ENCODE measurements around the gene HSD17B14.
"Not testable (repeated sequence)": the region's sequence is repeated elsewhere in the genome, so short reads cannot be mapped to it uniquely, and the experiment has no call there.

HSD17B14 gene

GRCh38 chr19:48798937-48799336 lies 37.4 kb downstream of the HSD17B14 start:
- no peak for DNase-seq (ENCODE audit: low read depth in 2 of 2)

DNA sequence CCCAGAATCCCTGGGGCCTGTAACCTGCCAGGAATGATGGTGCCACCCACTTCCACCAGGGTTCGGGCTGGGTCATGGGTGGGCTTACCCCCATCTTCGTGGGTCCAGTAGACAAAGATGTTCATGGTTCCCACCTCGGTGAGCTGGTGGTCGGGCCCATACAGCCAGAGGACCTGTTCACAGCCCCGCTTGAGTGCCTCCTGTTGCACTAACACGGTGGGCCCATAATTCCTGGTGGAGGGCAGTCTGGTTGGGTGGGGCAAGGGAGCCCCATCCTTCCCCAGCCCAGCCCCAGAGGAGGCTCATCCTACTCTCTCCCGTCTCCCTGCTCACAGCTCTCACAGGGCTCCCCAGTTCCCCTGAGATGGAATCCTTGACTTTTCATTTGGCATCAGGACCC lies 39.2 kb downstream of the HSD17B14 start:
- no peak for DNase-seq (ENCODE audit: low read depth in 2 of 2)

GRCh38 chr19:48796298-48797083 lies 39.8 kb downstream of the HSD17B14 start:
- DNase-seq (ENCODE audit: low read depth in 2 of 2) = no peak

DNA sequence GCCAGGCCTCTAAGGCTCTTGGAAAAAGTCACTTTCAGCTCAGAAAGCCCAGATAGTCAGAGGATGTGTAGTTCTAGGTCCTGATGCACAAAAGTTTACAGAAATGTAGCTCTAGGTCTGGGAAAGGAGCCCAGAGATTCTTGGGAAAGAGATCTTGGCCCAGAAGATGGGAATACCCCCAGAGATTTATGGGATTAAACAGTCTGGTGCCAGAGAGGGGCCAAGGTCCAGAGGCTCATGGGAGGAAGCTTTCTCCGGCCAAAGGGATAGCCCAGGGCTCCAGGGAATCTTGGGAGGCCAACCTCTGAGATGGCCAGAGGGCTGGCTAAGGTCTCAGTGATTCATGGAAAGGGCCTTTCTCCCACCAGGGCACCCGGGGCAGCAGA lies 40.6 kb downstream of the HSD17B14 start:
- DNase-seq (ENCODE audit: low read depth in 2 of 2) = no peak

DNA sequence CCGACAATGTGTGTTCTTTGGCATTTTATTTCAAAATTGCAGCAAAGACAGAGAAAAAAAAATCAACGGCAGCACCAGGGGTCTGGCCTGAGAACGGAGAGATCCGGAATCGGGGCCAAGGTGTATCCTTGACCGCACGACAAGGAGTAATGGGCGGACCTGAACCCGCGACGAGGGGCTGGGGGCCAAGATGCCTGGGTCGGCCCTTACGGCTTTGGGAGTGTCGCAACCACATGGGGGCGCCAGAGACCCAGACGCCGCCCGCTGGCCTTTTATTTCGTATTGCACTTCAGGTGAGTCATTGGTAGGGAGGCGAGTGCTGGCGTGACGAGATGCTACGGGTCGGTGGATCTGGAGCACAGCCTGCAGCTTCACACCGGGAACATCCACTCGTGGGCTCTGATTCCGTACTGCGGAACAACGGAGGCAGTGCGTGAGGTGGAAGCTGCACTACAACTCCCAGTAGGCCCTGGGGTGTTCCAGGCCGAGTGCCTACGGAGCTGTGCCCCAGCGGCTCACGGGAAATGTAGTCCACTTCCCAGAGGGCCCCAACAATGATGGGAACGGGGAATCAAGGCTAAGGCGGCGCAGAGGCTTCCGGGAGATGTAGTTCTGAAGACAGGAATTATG lies 41.1 kb downstream of the HSD17B14 start:
- DNase-seq (ENCODE audit: low read depth in 2 of 2) = peak; percentile 68 to 73

- no peak for DNase-seq (ENCODE audit: low read depth in 2 of 2)
Observed at GRCh38 chr19:48794291-48794690, 42.0 kb downstream of the HSD17B14 start.

DNA sequence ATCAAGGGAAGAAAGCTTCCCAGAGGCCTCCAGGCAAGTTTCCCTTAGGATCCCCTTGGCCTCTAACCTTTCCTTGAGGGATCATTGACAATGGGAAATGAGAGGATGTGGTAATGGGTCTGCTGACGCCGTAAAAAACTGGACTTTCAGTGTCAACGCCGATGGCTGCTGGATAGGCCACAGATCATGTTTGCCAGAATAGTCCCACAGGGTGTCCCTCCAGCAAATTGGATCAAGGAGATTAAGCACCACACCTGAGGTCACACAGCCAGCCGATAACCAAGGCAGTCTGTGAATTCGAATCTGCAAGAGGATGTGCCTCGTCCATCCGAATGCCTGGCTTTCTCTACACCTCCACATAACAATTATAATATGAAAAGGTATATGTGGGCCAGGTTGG lies 43.0 kb downstream of the HSD17B14 start:
- DNase-seq (ENCODE audit: low read depth in 2 of 2) = no peak

DNA sequence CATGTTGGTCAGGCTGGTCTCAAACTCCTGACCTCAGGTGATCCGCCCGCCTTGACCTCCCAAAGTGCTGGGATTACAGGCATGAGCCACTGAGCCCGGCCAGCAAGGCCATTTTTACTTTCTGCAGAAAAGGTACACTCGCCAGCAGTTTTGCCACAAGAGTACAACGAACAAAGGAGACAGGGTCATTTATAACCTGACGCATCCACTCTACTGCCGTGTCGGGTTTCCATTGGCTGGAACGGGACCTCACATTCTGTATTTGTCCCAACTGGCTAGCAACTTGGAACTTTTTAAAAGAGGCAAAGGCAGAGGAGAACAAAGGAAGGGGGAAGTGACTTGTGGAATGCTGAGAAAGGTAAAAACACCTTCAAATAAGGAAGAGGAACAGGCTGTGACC lies 49.0 kb downstream of the HSD17B14 start:
- DNase-seq (ENCODE audit: low read depth in 2 of 2) = not testable (repeated sequence)

GRCh38 chr19:48786422-48786821 lies 49.9 kb downstream of the HSD17B14 start:
- DNase-seq (ENCODE audit: low read depth in 2 of 2) = not testable (repeated sequence)

DNA sequence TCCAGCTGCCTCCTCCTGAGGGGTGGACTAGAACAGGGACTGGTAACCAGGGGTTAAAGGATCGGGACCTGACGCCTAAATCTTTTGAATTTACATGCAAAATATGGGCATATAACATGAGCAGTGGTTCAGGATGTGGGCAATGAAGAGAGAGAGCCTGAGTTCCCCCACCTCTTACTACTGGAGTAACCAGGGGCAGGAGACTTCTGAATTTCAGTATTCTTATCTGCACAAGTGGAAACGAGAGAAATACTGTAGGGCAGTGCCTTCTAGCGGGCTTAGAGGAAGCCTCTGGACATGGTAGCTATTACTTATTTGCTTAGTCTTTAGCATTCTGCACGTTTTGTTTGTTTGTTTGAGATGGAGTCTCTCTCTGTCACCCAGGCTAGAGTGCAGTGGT lies 51.8 kb downstream of the HSD17B14 start:
- DNase-seq (ENCODE audit: low read depth in 2 of 2) = no peak

DNA sequence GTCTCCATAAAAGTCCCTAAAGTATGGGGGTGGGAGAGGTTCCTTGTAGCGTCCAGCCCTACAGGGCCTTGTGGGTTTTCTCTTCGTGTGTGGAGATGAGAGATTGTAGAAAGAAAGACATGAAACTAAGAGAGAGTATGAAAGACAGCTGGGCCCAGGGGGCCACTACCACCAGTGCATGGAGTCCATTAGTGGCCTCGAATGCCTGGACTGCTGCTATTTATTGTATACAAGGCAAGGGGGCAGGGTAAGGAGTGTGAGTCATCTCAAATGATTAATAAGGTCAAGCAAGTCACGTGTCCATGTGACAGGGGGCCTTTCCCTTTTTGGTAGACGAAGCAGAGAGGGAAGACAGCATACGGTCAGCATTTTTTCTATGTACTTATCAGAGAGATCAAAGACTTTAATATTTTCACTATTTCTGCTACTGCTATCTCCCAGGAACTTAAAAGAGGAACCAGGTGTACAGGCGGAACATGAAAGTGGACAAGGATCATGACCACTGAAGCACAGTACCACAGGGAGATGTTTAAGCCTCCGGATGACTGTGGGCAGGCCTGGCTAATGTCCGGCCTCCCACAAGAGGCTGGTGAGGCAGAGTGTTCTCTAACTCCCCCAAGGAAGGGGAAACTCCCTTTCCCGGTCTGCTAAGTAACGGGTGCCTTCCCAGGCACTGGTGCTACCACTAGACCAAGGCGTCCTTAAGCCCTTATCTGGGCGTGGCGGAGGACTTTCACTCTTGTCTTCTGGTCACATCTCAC lies 55.5 kb downstream of the HSD17B14 start:
- DNase-seq (ENCODE audit: low read depth in 2 of 2) = no peak

DNA sequence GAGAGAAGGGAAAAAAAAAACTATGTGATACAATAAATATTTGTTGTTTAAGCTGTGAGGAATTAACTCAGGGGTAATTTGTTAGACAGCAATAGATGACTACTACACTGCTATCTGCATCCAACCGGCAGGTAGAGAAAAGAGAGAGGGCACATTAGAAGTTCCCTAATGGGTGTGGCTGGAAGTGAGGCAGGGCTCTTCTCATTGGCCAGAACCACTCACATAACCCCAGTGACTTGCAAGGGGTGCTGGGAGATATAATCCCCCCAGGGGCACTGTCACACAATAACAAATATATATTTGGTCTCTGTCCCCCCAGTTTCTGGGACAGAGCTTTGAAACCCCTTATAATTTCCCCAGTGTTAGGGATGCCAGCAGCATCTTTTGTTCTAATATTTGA lies 56.7 kb downstream of the HSD17B14 start:
- DNase-seq (ENCODE audit: low read depth in 2 of 2) = no peak

DNA sequence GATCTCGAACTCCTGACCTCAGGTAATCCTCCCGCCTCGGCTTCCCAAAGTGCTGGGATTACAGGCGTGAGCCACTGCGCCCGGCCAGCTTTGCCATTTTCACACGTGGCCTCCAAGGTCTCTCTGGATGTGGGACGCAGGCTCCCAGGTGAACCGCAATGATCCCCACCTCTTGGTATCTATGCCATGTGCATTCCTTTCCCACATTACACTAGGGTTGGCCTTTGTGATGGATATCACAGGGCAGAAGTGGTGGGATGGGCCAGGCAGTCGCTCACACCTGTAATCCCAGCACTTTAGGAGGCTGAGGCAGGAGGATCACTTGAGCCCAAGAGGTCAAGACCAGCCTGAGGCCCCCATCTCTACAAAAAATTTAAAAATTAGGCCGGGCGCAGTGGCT lies 58.6 kb downstream of the HSD17B14 start:
- no peak for DNase-seq (ENCODE audit: low read depth in 2 of 2)

DNA sequence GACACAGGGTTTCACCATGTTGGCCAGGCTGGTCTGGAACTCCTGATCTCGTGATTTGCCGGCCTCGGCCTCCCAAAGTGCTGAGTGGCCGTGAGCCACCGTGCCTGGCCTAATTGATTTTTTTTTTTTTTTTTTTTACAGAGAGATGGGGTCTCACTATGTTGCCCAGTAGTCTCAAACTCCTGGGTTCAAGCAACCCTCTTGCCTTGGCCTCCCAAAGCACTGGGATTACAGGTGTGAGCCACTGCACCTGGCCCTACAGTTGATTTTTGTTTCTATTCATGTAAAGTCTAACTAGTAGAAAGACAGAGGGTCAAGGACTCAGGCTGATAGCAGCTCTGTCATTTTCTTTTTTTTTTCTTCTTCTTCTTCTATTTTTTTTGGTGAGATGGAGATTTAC lies 59.2 kb downstream of the HSD17B14 start:
- no peak for DNase-seq (ENCODE audit: low read depth in 2 of 2)

GRCh38 chr19:48772503-48772953 lies 63.8 kb downstream of the HSD17B14 start:
- DNase-seq (ENCODE audit: low read depth in 2 of 2) = no peak

DNA sequence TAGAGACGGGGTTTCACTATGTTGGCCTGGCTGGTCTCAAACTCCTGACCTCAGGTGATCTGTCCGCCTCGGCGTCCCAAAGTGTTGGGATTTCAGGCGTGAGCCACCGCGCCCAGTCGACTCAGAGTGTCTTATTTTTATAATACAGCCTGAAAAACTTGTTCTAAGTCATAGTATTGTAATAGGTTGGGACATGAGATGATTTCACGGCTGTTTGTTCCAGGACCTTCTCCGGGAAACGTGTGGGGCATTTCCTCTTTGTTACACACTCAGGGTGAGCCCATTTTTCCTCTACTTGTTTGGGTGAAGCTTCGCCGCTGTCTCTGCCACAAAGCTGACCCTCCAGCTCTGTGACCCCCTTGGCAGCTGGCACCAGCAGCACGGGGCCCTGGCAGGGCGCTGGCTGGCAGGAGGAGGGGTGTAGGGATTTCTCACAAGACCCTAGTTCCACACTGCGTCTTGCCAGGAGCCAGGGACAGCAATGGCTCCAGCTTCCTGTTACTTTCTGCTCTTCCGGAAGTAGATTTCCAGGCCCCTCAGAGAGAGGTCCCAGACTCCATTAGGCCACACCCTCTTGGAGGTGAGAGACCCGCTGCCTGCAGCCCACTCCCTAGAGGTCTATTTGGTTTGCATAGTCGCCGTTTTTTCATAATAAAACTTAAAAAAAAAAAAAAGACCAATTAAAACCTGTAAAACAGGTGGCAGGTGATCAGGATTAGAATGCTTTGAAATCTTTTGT lies 65.4 kb downstream of the HSD17B14 start:
- no peak for DNase-seq (ENCODE audit: low read depth in 2 of 2)

- DNase-seq (ENCODE audit: low read depth in 2 of 2) = no peak
Observed at GRCh38 chr19:48770266-48770665, 66.0 kb downstream of the HSD17B14 start.

- no peak for DNase-seq (ENCODE audit: low read depth in 2 of 2)
Observed at GRCh38 chr19:48768994-48769713, 67.1 kb downstream of the HSD17B14 start.

- not testable (repeated sequence) for DNase-seq (ENCODE audit: low read depth in 2 of 2)
Observed at GRCh38 chr19:48768171-48768753, 68.0 kb downstream of the HSD17B14 start.

- not testable (repeated sequence) for DNase-seq (ENCODE audit: low read depth in 2 of 2)
Observed at GRCh38 chr19:48765816-48766215, 70.5 kb downstream of the HSD17B14 start.

Data from stimulated activated CD8-positive, alpha-beta memory T cell treated with anti-CD3 and anti-CD28 coated beads, Interleukin-7, amount 100 ng/mL, for 4 hours (primary cell).